Measurements from ENCODE around the gene BMP6. TPM values are rescaled to one million over a fixed set of nuclear protein-coding genes. Genes with fewer than 3 reads are reported as not detected.

BMP6 gene
- total and polyA plus RNA-seq, 2 of the 8 experiments (the other 6 are each of a cell fraction or from before 2014, with no cell fraction given): 2.0 to 2.1 TPM

GRCh38 chr6:7903673-7904072 is 177.8 kb downstream of the BMP6 start:
- Histone ChIP-seq H3K4me1 (replicated peaks in 1 of 4; ENCODE audit: control insufficient read depth in 3 of 4, insufficient read depth in 4 of 4, low read length in 3 of 4) (peaks cover 0 to 2% (median under 1%) of the 10 kb centered on the region in 4 experiments; a peak in 1 of 7 replicates), H3K79me2 (ENCODE audit: control insufficient read depth in 1 of 2, insufficient read depth in 2 of 2, low read length in 2 of 2) (peaks cover 9 to 36% of the 10 kb centered on the region in 2 experiments), H3K4me2 (ENCODE audit: insufficient read depth in 1 of 2, low read depth in 2 of 2, low read length in 2 of 2) (no peak overlapping the region), H2BK120ac (replicated peaks; ENCODE audit: low read depth, low read length) (no peak overlapping the region), H4K5ac (ENCODE audit: insufficient read length, low read depth, low read length) (no peak overlapping the region), H3K23ac (ENCODE audit: insufficient read length) (no peak overlapping the region), H3K79me1 (ENCODE audit: low read depth, low read length) (peaks cover 7% of the 10 kb centered on the region), H2BK20ac (ENCODE audit: low read length) (no peak overlapping the region), H3K9ac (replicated peaks in 1 of 4; ENCODE audit: extremely low read depth in 1 of 4, low read depth in 3 of 4, low read length in 3 of 4) (no peak overlapping the region), H4K20me1 (replicated peaks in 1 of 2; ENCODE audit: control insufficient read depth in 1 of 2, insufficient read depth in 2 of 2, low read length in 2 of 2) (peaks cover 11 to 18% of the 10 kb centered on the region in 2 experiments), H2AK5ac (ENCODE audit: low read depth, low read length) (no peak overlapping the region), H3K4me3 (ENCODE audit: extremely low read depth in 1 of 4, insufficient read depth in 2 of 4, low read depth in 3 of 4, low read length in 4 of 4) (no peak overlapping the region), H3K36me3 (ENCODE audit: control insufficient read depth in 2 of 4, insufficient read depth in 4 of 4, low read length in 3 of 4) (peaks cover 14 to 52% (median 47%) of the 10 kb centered on the region in 4 experiments), H2AFZ (ENCODE audit: low read length) (no peak overlapping the region), H3K14ac (ENCODE audit: insufficient read length) (no peak overlapping the region), H3K4ac (replicated peaks; ENCODE audit: insufficient read length, low read depth, low read length) (no peak overlapping the region), H3K9me3 (ENCODE audit: insufficient read depth in 2 of 2, low read depth in 1 of 2, low read length in 1 of 2) (no peaks in the 10 kb centered on the region), H2BK5ac (ENCODE audit: low read depth, low read length) (no peak overlapping the region), H3K27me3 (replicated peaks in 1 of 4; ENCODE audit: control insufficient read depth in 3 of 4, extremely low read depth in 1 of 4, insufficient read depth in 3 of 4, low read length in 3 of 4) (no peaks in the 10 kb centered on the region), H3K56ac (replicated peaks; ENCODE audit: insufficient read length, low read depth, low read length) (no peak overlapping the region), H3K27ac (ENCODE audit: low read depth, low read length) (no peak overlapping the region), H3K23me2 (ENCODE audit: low read depth, low read length) (no peaks in the 10 kb centered on the region), H2BK15ac (ENCODE audit: low read length) (no peak overlapping the region), H4K91ac (replicated peaks; ENCODE audit: insufficient read length, low read length) (no peak overlapping the region), H4K8ac (ENCODE audit: extremely low read depth, insufficient read depth, low read length) (no peak overlapping the region), H3K18ac (ENCODE audit: extremely low read depth, low read length) (no peak overlapping the region), H2BK12ac (ENCODE audit: low read depth, low read length) (no peak overlapping the region)
- FAIRE-seq (no peak), DNase-seq (ENCODE audit: low read depth in 1 of 2, low spot score in 2 of 2) (no peak)
- POLR2A ChIA-PET (ENCODE audit: partially characterized antibody): interaction anchor here (0.6 kb wide), 1 partner anchor 127 kb away, joined by 3 read pairs; no protein-coding TSS in a partner anchor
- 96% methylated on average over 3 of the region's 3 CpGs; no CpG with 5 or more reads in 1 of the 2 experiments for WGBS, 2 experiments (ENCODE audit: extremely low coverage in 1 of 2, insufficient coverage in 1 of 2, insufficient read length in 1 of 2, insufficient replicate concordance in 2 of 2, low coverage in 1 of 2, low lambda C conversion rate in 2 of 2, missing lambda C conversion rate in 1 of 2)
- CTCF ChIA-PET (ENCODE audit: partially characterized antibody): interaction anchor here (0.9 kb wide), 1 partner anchor 156 kb away, joined by 3 read pairs; no protein-coding TSS in a partner anchor
- TF ChIP-seq RNF2 (IDR thresholded peaks at IDR 0.05; ENCODE audit: borderline replicate concordance, low read depth, low read length, missing control alignments, poor library complexity, severe bottlenecking) (no peak), EGR1 (IDR thresholded peaks at IDR 0.05; ENCODE audit: borderline replicate concordance, low read depth, low read length) (no peak), CBX8 (IDR thresholded peaks at IDR 0.05; ENCODE audit: borderline replicate concordance, low read depth, low read length) (no peak), ATF3 (IDR thresholded peaks at IDR 0.05; ENCODE audit: insufficient read depth, low read depth, low read length) (no peak)
- TF ChIP-seq, protein P1, sequence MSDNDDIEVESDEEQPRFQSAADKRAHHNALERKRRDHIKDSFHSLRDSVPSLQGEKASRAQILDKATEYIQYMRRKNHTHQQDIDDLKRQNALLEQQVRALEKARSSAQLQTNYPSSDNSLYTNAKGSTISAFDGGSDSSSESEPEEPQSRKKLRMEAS (IDR thresholded peaks at IDR 0.05): no peak

All from H1 (cell line).